GM04504 (cell line): Measurements from ENCODE around the gene COL4A4.

Experiments used
- DNase-seq: peaks from one replicate; pipeline ENCODE4 v3.0.0-alpha.2; 2012; ENCODE audit warnings: low read depth

COL4A4 gene

GRCh38 chr2:226979004-226979403 lies 185.0 kb downstream of the COL4A4 start:
- DNase-seq = no peak

GRCh38 chr2:226978300-226978699 lies 185.7 kb downstream of the COL4A4 start:
- DNase-seq = no peak

GRCh38 chr2:226977775-226978190 lies 186.2 kb downstream of the COL4A4 start:
- DNase-seq = no peak

GRCh38 chr2:226973816-226974215 lies 190.2 kb downstream of the COL4A4 start:
- no peak for DNase-seq

GRCh38 chr2:226971770-226972169 lies 192.2 kb downstream of the COL4A4 start:
- no peak for DNase-seq

GRCh38 chr2:226971084-226971483 lies 192.9 kb downstream of the COL4A4 start:
- no peak for DNase-seq

- DNase-seq = no peak
Observed at GRCh38 chr2:226970362-226970761, 193.6 kb downstream of the COL4A4 start.

- no peak for DNase-seq
Observed at GRCh38 chr2:226969417-226970080, 194.5 kb downstream of the COL4A4 start.

GRCh38 chr2:226965376-226965775 lies 198.6 kb downstream of the COL4A4 start:
- no peak for DNase-seq

GRCh38 chr2:226963528-226963927 lies 200.5 kb downstream of the COL4A4 start:
- no peak for DNase-seq

GRCh38 chr2:226962176-226962773 lies 201.7 kb downstream of the COL4A4 start:
- DNase-seq = no peak

GRCh38 chr2:226959418-226959817 lies 204.6 kb downstream of the COL4A4 start:
- no peak for DNase-seq

GRCh38 chr2:226956659-226957058 lies 207.3 kb downstream of the COL4A4 start:
- no peak for DNase-seq

- no peak for DNase-seq
Observed at GRCh38 chr2:226953826-226954225, 210.2 kb downstream of the COL4A4 start.

- no peak for DNase-seq
Observed at GRCh38 chr2:226953206-226953605, 210.8 kb downstream of the COL4A4 start.
